Measurements from ENCODE around the gene PSME3IP1.

DNA sequence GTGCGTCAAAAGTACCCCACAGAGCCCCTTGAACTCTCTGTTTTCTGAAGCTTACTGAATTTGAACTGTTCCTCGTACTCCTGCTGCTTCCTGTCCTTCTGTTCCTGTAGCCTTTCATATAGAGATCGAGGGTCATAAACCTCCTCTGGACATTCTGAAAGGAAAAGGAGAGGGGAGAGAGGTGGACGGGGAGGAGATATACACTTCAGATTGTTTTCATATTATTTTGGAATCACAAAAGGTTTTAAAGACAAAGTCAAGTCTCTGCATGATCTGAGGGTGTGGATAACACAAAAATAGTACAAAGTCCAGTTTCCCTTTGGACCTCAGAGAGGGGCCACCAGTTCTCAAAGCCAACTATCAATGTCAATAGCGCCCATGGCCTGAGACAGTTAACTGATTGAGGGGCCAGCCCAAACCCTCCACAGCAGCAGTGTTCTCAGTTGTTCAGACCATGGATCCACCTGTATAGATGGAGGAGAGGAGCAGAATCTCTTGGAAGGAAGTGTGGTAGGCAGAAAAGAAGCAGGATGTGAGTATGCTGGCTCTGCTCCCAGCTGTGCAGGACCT is 13.0 kb downstream of the PSME3IP1 start:
- TF ChIP-seq, protein P1, sequence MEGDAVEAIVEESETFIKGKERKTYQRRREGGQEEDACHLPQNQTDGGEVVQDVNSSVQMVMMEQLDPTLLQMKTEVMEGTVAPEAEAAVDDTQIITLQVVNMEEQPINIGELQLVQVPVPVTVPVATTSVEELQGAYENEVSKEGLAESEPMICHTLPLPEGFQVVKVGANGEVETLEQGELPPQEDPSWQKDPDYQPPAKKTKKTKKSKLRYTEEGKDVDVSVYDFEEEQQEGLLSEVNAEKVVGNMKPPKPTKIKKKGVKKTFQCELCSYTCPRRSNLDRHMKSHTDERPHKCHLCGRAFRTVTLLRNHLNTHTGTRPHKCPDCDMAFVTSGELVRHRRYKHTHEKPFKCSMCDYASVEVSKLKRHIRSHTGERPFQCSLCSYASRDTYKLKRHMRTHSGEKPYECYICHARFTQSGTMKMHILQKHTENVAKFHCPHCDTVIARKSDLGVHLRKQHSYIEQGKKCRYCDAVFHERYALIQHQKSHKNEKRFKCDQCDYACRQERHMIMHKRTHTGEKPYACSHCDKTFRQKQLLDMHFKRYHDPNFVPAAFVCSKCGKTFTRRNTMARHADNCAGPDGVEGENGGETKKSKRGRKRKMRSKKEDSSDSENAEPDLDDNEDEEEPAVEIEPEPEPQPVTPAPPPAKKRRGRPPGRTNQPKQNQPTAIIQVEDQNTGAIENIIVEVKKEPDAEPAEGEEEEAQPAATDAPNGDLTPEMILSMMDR (IDR thresholded peaks at IDR 0.05): no peak
- no peak for TF ChIP-seq SP1 (CRISPR knock-in tag; conservative IDR thresholded peaks at IDR 0.05)
- TF ChIP-seq, protein P2, sequence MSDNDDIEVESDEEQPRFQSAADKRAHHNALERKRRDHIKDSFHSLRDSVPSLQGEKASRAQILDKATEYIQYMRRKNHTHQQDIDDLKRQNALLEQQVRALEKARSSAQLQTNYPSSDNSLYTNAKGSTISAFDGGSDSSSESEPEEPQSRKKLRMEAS (CRISPR knock-in tag; IDR thresholded peaks at IDR 0.05): no peak
- TF ChIP-seq, protein P3, sequence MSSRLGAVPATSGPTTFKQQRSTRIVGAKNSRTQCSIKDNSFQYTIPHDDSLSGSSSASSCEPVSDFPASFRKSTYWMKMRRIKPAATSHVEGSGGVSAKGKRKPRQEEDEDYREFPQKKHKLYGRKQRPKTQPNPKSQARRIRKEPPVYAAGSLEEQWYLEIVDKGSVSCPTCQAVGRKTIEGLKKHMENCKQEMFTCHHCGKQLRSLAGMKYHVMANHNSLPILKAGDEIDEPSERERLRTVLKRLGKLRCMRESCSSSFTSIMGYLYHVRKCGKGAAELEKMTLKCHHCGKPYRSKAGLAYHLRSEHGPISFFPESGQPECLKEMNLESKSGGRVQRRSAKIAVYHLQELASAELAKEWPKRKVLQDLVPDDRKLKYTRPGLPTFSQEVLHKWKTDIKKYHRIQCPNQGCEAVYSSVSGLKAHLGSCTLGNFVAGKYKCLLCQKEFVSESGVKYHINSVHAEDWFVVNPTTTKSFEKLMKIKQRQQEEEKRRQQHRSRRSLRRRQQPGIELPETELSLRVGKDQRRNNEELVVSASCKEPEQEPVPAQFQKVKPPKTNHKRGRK (CRISPR knock-in tag; IDR thresholded peaks at IDR 0.05; ENCODE audit: borderline replicate concordance): no peak
- TF ChIP-seq, protein P4, sequence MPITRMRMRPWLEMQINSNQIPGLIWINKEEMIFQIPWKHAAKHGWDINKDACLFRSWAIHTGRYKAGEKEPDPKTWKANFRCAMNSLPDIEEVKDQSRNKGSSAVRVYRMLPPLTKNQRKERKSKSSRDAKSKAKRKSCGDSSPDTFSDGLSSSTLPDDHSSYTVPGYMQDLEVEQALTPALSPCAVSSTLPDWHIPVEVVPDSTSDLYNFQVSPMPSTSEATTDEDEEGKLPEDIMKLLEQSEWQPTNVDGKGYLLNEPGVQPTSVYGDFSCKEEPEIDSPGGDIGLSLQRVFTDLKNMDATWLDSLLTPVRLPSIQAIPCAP (CRISPR knock-in tag; IDR thresholded peaks at IDR 0.05): no peak
